GM04503 (cell line): ENCODE results near the gene CD82.

Experiments used
- DNase-seq: peaks from one replicate; pipeline ENCODE4 v3.0.0-alpha.2; 2012; ENCODE audit warnings: low read depth

Gene CD82

DNA sequence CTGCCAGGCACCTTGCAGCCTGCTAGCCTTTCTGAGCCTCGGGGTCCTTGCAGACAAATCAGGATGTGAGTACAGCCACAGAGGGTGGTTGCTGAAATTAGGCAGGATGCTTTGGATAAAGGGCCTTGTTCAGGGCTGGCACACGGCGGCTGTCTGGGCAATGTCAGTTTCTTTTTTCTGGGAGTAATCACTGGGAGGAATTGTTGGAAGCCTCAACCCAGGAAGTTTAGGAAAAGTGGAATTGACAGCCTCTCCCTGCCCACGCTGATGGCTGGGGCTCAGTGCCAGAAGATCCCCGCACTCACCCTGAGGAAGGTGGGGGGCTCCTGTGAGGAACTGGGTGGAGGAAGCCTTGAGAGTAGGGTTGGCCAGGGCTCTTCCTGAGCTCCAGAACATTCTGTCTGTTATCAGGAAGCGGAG, 37.4 kb downstream of the CD82 start:
- DNase-seq, result no peak

DNA sequence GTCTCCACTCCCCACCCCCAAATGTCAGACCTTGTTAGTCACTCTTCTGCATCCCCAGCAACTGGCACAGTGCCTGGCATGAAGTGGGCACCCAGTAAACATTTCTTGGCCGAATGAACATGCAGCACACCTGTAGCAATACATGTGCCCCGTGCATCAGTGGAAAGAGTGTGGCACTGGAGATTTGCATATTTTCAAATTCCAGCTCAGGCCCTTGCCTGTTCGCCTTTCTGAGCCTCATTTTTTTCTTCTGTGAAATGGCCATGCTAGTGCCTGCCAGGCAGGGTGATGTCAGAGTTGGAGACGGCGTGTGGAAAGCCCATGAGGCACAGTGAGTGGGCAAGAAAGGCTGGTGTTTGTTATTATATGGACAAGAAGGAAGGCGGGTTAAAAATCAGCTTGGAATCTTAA, 38.7 kb downstream of the CD82 start:
- DNase-seq, result no peak

DNA sequence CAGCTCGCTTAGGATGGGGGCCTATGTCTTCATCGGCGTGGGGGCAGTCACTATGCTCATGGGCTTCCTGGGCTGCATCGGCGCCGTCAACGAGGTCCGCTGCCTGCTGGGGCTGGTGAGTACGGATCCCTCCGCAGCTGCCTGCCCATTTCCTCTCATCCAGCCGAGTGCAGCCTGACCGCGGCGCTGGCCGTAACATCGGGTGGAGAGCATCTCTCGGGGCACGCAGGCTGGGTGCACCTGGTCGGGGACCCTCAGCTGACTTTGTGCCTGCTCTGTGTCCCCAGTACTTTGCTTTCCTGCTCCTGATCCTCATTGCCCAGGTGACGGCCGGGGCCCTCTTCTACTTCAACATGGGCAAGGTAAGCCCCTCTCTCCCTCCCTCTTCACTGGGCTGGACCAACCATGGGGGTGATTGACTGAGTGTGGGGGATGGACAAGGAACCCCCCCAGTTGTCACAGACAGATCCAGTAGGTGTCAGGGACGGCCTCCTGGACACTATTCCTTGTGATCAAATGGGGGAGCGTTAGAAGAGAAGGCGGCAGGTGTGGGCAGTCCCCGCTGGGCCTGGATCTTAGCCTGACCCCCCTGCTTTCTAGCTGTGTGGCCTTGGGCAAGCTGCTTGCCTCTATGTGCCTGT, 39.7 kb downstream of the CD82 start:
- DNase-seq, result no peak

DNA sequence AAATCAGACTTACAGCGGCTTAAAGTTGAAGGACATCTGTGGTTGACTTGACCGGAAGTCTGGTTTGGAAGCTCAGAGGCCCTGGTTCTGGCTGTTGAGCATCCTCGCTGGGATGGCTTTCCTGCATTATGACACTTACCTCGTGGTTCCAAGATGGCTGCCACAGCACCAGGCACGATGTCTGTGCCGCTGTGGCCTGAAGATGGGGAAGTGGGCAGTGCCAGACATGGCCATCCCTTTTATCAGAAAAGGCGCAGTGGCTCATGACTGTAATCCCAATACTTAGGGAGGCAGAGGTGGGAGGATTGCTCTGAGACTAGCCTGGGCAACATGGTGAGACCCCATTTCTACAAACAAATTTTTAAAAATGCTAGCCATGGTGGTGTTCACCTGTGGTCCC, 40.5 kb downstream of the CD82 start:
- no peak for DNase-seq

DNA sequence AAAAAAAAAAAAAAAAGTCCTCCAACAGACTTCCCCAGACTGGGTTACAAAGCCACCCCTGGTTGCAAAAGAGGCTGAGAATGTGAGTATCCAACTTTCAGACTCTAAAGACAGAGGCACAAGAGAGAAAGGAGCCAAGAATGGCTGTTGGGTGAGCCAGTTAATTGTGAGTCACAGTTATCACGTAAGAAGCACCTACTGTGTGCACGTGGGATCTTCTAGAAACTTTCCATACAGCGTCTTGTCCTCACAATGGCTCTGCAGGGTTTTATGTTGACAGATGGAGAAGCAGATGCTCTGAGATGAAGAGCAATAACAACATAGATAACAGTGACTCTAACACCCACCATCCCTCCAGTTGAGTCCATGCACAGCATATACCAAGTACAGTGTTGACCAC, 41.0 kb downstream of the CD82 start:
- no peak for DNase-seq

DNA sequence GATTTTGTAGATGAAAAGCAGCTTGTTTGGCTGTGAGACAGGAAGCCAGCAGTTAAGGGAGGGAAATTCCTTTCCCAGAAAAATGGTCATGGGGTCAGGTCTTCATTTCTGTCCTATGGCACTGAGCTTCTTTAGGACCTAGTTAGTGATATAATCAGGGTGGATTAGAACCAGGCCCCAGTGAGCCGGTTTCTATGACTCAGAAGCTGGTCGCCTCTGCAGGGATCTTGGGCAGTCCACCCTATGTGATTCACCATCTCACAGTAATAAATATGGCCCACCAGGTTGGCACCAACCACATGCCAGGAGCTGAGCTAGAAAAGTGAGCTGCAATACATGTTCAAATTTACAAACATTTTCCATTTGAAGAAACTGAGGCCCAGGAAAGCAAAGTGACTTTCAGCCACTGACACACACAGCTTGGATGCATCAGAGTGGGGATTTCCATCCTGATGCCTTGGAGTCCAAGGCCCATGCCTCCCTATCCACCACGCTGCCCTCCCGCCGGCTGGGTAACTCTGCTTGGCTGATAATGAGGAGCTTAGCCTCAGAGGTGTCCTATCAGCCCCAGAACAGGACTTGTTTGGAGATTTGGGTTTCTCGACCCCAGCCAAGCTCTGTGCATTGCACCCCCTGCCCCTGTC, 42.0 kb downstream of the CD82 start:
- DNase-seq, result no peak

DNA sequence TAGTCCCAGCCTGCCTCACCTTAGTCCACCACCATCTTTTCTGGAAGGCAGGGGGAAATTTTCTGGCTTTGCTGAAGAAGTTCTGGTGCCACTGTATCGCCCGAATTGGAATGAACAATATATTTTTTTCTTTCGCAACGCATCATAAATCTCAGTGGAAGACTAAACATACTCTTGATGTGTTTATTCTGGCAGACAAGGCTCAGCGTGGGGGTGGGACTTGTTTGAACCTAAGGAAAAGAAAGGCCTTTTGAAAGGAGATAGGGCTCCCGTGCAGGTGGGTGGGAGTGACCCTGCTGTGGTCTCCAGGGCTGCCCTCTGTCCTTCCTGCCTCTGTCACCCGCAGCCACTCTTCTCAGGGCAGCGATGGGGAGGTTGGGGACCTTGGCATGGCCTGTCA, 42.5 kb downstream of the CD82 start:
- no peak for DNase-seq

DNA sequence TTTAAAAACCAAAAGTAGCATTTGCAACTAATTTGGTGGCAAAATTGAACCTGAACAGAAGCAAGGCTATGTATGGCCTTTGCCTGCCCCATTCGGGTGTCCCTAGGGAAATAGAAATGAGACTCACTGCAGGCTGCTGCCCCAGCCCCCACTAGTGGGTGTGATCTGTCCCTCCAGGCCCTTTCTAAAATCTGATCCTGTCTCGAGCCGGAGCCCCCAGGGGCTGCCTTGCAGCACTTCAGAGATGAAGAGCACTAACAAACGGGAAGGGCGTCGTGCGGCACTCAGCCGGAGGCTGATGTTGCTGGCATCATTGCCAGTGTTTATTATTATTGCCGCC, 43.2 kb downstream of the CD82 start:
- no peak for DNase-seq

DNA sequence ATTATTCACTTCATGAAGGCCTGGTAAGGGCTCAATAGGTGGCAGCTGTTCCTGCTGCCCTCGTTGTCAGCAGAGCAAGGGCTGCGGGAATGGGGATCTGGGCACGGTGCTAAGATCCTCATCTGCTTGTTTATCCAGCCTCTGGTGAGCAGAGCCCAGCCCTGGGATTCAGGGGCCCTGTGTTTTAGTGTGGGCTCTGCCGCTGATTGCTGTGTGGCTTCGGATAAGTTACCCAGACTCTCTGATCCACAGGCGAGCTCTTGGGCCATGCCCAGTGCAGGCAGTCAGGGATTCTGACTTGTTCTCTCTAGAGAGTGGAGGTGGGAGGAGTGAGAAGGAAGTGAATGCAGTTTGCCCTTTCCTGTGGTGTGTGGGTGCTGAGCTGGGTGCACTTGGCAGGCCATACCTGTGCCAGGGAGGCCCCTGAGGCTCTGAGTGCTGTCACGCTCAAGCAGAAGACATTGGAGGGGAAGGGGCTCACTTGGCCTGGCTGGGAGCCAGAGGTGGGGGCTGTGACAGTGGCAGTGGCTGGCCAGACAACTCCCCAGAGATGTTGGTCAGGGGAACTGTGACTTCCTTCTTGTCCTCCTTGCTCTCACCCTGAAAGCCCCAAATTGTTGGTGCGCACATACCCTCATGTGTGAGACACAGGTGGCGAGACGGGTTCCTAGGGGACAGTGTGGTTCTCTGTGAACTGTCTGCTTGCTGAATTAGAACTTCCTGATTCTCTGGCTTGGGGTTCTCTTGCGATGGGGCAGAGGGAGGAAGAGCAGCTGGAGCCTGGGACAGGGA, 43.7 kb downstream of the CD82 start:
- DNase-seq, result no peak

DNA sequence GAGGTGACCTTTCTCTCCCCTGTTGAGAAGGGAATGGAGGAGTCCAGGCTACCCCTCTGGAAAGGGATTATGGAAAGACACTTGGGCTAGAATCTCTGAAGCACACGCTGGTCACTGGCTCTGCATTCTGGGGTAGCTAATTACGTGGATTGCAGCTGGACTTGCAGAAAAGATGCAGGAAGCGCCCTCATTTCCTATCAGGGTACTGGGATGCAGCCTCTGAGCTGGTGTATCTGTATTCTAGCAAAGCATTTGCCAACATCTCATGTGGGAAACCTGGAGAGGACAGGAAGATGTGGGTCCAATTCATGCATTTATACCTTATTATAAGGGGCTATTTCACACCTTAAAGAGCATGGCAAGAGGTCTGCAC, 44.3 kb downstream of the CD82 start:
- no peak for DNase-seq

DNA sequence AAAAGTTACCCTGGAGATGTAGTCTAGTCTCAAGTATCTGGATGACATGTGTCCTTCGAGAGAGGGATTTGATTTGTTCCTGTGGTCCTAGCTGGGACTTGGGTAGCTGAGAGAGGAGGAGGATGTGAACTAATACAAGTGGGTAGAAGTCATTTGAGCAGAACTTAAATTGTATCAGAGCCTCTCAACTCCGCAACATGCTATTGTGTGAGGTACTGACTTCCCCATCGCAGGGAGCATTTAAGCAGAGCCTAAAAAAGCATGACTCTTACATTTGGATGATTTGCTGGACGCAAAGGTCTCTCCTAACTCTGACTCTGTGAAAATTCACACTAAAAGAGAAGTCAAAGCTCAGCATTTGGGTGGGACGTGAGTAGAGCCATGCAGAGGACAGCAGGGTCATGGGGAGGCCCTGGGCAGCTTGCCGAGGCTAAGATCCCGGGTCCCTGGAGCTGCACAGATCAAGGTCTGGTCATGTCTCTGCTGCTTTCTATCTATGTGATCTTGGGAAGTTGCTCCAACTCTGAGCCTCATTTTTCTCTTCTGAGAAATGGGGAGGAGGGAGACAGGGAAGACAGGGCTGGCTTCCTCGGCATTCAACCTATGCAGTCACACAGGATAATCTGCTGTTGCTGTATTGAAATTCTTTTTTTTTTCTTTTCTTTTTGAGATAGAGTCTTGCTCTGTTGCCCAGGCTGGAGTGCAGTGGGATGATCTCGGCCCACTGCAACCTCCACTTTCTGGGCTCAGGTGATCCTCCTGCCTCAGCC, 44.9 kb downstream of the CD82 start:
- DNase-seq, result no peak

DNA sequence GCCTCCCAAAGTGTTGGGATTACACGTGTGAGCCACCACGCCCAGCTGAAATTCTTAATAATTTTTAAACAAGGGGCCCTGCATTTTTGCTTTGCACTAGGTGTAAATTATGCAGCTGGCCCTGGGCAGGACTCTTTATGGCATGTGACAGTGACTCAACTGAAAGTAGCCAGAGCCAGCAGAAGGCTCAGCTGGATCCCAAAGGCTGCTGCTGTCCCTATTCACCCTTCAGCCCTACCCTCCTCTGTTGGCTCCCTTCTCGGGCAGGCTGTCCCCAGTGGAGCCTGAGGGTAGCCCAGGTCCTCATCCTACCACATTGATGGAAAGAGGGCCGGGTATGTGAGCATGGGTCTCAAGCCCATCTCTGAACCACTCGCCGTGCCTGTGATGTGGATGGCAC, 45.6 kb downstream of the CD82 start:
- DNase-seq, result no peak

DNA sequence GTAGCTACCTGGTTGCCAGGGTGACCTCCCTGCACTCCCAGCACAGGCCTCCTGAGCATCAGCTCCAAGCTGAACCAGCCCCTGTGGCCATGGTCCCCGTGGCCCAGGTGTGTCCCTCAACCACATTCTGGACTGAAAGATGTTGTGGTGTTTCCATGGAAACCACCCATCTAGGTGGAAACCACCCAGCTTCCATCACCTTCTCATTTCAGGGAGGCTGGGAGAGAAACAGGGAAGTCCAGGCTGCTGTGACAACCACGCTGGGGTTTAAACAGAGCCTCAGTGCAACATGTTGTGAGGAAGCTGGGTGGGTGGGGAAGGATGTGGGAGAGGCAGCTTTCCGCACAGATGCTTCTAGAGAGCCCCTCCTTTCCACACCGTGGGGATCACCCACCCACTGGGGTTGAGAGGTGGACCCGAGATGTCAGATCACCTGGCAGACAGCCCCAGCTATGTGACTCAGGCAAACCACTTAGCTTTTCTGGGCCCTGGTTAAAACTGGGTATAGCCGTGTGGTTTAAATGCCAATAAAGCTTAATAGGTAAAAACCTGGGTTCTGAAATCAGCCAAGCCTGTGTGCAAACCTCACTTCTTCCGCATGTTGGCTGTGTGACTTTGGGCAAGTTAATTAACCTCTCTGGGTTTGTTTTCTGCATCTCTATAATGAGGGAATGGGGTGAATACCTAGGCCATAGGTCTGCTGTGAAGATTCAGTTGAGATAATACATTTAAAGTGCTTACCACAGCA, 46.4 kb downstream of the CD82 start:
- DNase-seq, result no peak

DNA sequence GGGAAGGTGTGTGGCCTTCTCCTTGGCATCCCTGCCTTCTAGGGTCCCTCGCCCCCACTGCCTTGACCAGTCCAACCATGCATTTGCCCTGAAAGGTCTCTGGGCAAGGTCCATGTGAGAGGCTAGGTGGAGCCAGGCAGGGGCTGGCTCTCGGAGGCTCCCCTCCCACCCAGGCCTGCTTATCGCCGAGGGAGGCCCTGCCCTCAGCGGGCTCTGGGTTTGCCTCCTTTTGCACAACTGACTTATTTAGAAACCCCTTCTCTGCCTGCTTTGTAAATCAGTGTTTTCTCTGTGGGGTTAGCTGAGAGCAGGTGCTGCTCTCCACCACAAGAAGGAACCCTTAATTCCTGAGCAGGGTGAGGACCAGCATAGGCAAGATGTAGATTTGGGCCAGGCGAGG, 47.7 kb downstream of the CD82 start:
- no peak for DNase-seq

DNA sequence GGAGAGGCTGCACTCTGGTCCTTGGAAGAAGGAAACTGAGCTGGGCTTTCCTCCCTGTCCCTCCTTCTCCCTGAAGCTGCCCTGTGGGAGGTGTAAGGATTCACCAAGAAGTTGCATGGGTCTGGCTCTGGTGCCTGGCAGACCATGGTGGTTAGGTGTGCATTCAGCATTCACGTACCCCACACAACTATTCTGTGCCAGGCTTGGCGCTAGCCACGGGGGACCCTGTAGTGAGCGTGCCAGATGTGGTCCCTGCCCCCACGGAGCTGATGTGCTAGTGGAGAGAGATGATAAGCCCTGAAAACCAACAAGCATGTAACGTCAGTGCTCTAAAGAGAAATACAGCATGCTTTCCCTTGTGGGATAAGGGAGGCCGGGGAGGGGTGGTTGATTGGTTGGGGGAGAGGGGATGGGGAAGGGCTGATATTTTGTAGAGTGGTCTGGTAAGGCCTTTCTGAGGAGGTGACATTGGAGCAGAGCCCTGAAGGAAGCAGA, 48.9 kb downstream of the CD82 start:
- DNase-seq, result no peak

DNA sequence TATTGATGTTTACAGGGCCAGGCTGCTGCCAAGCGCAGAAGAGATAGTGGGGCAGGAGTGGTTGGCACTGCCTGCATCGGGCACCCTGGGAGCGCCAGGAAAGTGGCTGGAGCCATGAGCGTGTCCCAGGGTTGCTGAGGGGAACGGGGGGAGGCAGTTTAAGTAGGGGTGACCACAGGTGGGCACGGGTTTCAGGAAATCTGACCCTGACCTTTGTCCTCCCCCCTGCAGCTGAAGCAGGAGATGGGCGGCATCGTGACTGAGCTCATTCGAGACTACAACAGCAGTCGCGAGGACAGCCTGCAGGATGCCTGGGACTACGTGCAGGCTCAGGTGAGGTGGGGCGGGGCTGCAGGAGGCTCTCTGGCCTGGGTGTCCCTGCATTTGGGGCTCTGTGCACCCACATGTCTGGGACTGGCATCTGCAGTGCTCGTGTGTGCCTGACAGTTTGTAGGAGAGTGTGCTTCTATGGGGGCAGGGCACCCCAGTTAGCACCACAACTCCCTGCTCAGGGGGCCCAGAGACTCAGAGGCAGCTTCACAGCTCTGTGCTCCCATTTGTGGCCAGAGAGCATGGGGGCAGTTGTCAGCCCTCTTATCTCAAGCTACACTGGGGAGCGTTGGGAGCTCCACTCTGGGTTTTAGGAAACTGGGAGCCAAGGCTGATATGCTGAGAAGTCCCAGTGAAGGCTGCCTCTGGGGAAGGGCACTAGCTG, 49.7 kb downstream of the CD82 start:
- no peak for DNase-seq

DNA sequence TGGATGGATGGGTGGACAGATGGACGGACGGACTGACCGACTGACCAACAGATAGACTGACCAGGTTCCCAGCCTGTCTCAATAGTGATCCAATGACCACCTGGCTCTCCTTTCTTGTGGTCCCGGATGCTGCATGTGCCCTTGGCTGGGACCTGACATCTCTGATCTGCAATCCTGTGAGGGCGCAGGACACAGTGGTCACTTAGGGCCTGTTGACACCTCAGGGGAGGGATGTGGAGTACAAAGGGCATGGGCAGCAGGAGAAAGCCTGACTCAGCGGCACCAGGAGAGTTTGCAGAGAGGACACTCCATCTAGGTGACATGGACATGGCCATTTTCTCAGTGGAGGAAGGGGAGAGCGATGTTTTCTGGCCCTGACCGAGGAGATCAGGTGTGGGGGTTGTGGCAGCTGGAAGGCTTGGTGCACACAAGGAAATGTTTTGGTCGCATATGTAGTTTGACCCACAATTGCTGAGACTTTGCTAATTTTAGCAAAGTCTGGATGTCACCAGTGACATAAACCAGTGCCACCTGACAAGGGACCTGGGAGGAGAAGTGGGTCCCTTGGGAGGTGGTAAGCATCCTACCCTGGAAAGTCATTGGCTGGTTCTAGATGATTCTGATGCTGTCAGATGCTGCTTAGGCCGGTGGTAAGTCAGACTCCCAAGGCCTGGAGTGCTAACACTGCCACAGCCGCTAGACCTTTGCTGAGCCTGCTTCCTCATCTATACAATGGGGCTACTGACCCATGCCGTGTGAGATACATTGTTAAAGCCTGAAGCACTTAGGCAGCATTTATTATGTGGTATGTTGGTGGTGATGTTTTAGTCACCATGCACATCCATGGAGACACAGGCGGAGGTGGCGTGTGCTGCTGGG, 50.7 kb downstream of the CD82 start:
- DNase-seq, result no peak

DNA sequence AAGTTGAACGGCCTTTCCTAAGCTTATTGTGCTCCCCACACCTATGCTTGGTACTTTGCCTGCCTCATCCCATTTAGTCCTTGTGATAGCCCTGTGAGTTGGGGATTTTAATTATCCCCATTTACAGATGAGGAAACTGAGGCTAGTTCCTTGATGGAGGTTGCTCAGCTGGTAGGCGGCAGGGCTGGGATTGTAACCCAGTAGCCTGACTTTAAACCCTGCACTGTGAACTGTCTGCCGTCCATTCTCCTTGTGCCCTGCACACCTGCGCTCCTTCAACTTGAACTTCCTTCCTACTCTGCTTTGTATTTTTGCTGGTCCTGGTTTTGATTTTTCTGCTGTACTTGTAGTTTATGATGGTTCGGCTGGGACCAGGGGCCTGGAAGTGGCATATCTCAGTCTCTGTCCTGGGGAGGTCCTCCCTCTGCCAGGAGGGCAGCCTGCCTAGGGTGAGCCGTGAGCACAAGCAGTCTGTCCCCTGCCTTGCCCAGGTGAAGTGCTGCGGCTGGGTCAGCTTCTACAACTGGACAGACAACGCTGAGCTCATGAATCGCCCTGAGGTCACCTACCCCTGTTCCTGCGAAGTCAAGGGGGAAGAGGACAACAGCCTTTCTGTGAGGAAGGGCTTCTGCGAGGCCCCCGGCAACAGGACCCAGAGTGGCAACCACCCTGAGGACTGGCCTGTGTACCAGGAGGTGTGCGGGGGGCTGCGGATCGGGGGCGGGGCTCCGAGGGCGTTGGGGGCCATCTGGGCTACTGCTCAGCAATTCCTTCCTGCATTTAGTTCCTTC, 52.4 kb downstream of the CD82 start:
- no peak for DNase-seq
